Neural progenitor cell (in vitro differentiated cells): Measurements from ENCODE around the gene FRMD8. TPM values are rescaled to one million over a fixed set of nuclear protein-coding genes. Genes with fewer than 3 reads are reported as not detected.

ENCODE experiments used
- DNase-seq: peaks from one replicate; pipeline ENCODE4 v3.0.0-alpha.2; 2016; ENCODE audit warnings: low spot score
- H2AFZ ChIP-seq: fragments of 200-600 bp; sonication (generic); replicated peaks from 2 replicates; pipeline ENCODE4 v1.6.1; 2016; ENCODE audit warnings: antibody characterized with exemption
- H3F3A ChIP-seq: fragments of 200-600 bp; sonication (generic); 2 replicates; pipeline ENCODE4 v1.6.1; 2016; ENCODE audit warnings: antibody characterized with exemption, low read depth
- H3K27ac ChIP-seq: fragments of 200-600 bp; sonication (generic); 2 replicates; pipeline ENCODE4 v1.5.1; 2016; ENCODE audit warnings: mild to moderate bottlenecking
- H3K27me3 ChIP-seq: fragments of 200-600 bp; sonication (generic); 2 replicates; pipeline ENCODE4 v1.6.1; 2016; ENCODE audit warnings: mild to moderate bottlenecking, moderate library complexity
- H3K36me3 ChIP-seq: fragments of 200-600 bp; sonication (generic); 2 replicates; pipeline ENCODE4 v1.5.1; 2016
- H3K4me1 ChIP-seq: fragments of 200-600 bp; sonication (generic); 2 replicates; pipeline ENCODE4 v1.6.1; 2016; ENCODE audit warnings: mixed run types
- H3K4me2 ChIP-seq: fragments of 200-600 bp; sonication (generic); 2 replicates; pipeline ENCODE4 v1.6.1; 2016
- H3K4me3 ChIP-seq: fragments of 200-600 bp; sonication (generic); 2 replicates; pipeline ENCODE4 v1.5.1; 2016
- H3K79me2 ChIP-seq: fragments of 200-600 bp; sonication (generic); 2 replicates; pipeline ENCODE4 v1.6.1; 2016; ENCODE audit warnings: low read depth
- H3K9ac ChIP-seq: fragments of 200-600 bp; sonication (generic); 2 replicates; pipeline ENCODE4 v1.6.1; 2016
- H3K9me3 ChIP-seq: fragments of 200-600 bp; sonication (generic); 2 replicates; pipeline ENCODE4 v1.5.1; 2016; ENCODE audit warnings: low read depth
- H4K20me1 ChIP-seq: fragments of 200-600 bp; sonication (generic); 2 replicates; pipeline ENCODE4 v1.6.1; 2016; ENCODE audit warnings: low read depth
- H3K27ac Mint-ChIP-seq: 3 replicates; pipeline ENCODE4 v1.8.0; 2021; ENCODE audit warnings: mixed read lengths
- H3K27me3 Mint-ChIP-seq: 2 replicates; pipeline ENCODE4 v1.8.0; 2022; ENCODE audit warnings: low read depth, mild to moderate bottlenecking, inconsistent platforms, moderate library complexity, mixed read lengths; ENCODE audit not compliant: insufficient read depth
- H3K36me3 Mint-ChIP-seq: 3 replicates; pipeline ENCODE4 v1.8.0; 2021; ENCODE audit warnings: mixed read lengths
- H3K4me1 Mint-ChIP-seq: 3 replicates; pipeline ENCODE4 v1.8.0; 2021; ENCODE audit warnings: mixed read lengths
- H3K4me3 Mint-ChIP-seq: 3 replicates; pipeline ENCODE4 v1.8.0; 2021; ENCODE audit warnings: mild to moderate bottlenecking, moderate library complexity, mixed read lengths
- H3K9me3 Mint-ChIP-seq: 3 replicates; pipeline ENCODE4 v1.8.0; 2020; ENCODE audit warnings: mixed read lengths
- EZH2 ChIP-seq: fragments of 200-600 bp; sonication (generic); IDR thresholded peaks from 2 replicates; pipeline ENCODE4 v1.6.1; 2017; ENCODE audit warnings: antibody characterized with exemption, mild to moderate bottlenecking, moderate library complexity
- EZH2phosphoT487 ChIP-seq: fragments of 200-600 bp; sonication (generic); IDR thresholded peaks from 2 replicates; pipeline ENCODE4 v1.6.1; 2017; ENCODE audit warnings: antibody characterized with exemption
- total RNA-seq: library from RNA; depleted of rRNA; stranded (reverse); fragments of >200 nt; gene quantifications from 2 replicates; pipeline ENCODE4 v1.2.3, GENCODE V29; 2015; ENCODE audit warnings: low replicate concordance
- TF ChIP-seq, protein P1 (sequence below): fragments of 200-600 bp; sonication (generic); IDR thresholded peaks from 2 replicates; pipeline ENCODE4 v1.5.1; 2017; ENCODE audit warnings: antibody characterized with exemption, mild to moderate bottlenecking

FRMD8 gene
- total RNA-seq, 1 donor from 2014 or later = 5.8 TPM

DNA sequence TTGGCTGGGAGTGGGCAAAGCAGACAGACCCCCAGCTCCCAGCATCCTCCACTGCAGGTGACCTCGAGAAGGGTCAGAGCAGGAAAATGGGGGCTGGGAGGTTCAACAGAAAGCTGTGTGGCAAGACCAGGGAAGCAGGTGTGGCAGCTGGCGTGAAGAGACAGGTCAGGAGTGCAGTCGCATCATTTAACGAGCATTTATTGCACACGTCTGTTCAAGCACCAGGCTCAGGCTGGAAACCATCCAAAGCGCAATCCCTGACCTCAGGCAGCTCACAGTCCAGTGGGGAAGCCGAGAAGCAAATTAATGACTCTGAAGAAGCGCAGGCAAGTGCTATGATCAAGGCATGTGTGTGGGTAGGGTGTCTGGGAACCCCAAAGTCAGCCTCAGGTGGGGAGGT is 11.4 kb upstream of the FRMD8 start:
- H3K27me3 ChIP-seq = no peaks in the 10 kb centered on the region
- Mint-ChIP-seq H3K27me3 (peaks cover 11% of the 10 kb centered on the region), H3K27ac (no peak overlapping the region), H3K4me1 (peaks cover 4% of the 10 kb centered on the region), H3K9me3 (no peaks in the 10 kb centered on the region), H3K4me3 (no peak overlapping the region), H3K36me3 (no peaks in the 10 kb centered on the region)
- no peaks in the 10 kb centered on the region for H3K36me3 ChIP-seq
- H3K4me1 ChIP-seq = no peaks in the 10 kb centered on the region
- H3K9me3 ChIP-seq = no peaks in the 10 kb centered on the region
- no peaks in the 10 kb centered on the region for H4K20me1 ChIP-seq
- no peaks in the 10 kb centered on the region for H3F3A ChIP-seq
- no peak for DNase-seq
- H2AFZ ChIP-seq = no peak overlapping the region
- no peaks in the 10 kb centered on the region for H3K79me2 ChIP-seq
- H3K4me2 ChIP-seq = no peak overlapping the region
- TF ChIP-seq, protein P1, sequence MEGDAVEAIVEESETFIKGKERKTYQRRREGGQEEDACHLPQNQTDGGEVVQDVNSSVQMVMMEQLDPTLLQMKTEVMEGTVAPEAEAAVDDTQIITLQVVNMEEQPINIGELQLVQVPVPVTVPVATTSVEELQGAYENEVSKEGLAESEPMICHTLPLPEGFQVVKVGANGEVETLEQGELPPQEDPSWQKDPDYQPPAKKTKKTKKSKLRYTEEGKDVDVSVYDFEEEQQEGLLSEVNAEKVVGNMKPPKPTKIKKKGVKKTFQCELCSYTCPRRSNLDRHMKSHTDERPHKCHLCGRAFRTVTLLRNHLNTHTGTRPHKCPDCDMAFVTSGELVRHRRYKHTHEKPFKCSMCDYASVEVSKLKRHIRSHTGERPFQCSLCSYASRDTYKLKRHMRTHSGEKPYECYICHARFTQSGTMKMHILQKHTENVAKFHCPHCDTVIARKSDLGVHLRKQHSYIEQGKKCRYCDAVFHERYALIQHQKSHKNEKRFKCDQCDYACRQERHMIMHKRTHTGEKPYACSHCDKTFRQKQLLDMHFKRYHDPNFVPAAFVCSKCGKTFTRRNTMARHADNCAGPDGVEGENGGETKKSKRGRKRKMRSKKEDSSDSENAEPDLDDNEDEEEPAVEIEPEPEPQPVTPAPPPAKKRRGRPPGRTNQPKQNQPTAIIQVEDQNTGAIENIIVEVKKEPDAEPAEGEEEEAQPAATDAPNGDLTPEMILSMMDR = no peak
- no peak for TF ChIP-seq EZH2
- TF ChIP-seq EZH2phosphoT487 = no peak
- no peak overlapping the region for H3K4me3 ChIP-seq
- no peak overlapping the region for H3K27ac ChIP-seq
- H3K9ac ChIP-seq = no peak overlapping the region

DNA sequence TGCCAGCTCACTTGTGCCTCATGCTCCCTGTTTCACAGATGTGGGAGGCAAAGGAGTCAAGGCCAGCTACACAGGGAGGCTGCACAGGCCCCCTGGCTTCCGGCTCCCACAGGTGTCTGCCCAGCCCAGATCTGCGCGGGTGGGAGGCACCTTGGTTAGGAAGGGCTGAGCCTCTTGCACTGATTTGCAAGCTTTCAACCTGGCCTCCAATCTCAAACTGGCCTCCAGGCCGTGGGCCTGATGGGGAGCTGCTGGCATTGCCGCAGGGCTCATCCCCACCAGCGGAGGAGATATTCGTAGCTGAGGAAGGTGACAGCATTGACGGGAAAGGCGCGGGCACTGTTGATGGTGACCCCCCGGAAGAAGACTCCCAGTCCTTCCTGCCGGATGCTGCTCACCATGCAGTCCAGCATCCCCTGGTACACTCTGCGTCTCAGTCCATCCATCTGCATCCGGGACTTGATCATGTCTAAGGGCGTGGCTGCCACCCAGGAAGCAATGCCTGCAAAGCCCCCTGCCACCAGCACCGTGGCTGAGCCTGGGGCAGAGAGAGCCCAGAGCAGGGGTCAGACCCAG is 10.2 kb upstream of the FRMD8 start:
- no peaks in the 10 kb centered on the region for H3K9me3 ChIP-seq
- TF ChIP-seq, protein P1 = no peak
- TF ChIP-seq EZH2 (no peak), EZH2phosphoT487 (no peak)
- H3K4me1 ChIP-seq = no peaks in the 10 kb centered on the region
- no peaks in the 10 kb centered on the region for H3K9me3 Mint-ChIP-seq
- H3K4me3 ChIP-seq = no peak overlapping the region
- H3K36me3 ChIP-seq = no peaks in the 10 kb centered on the region
- no peak overlapping the region for H2AFZ ChIP-seq
- H3F3A ChIP-seq = no peaks in the 10 kb centered on the region
- H3K27me3 Mint-ChIP-seq = peaks cover 7% of the 10 kb centered on the region
- no peaks in the 10 kb centered on the region for H4K20me1 ChIP-seq
- H3K4me1 Mint-ChIP-seq = no peaks in the 10 kb centered on the region
- no peaks in the 10 kb centered on the region for H3K27me3 ChIP-seq
- no peak overlapping the region for H3K27ac ChIP-seq
- H3K4me3 Mint-ChIP-seq = no peak overlapping the region
- H3K79me2 ChIP-seq = no peaks in the 10 kb centered on the region
- no peak overlapping the region for H3K9ac ChIP-seq
- DNase-seq = no peak
- H3K36me3 Mint-ChIP-seq = no peaks in the 10 kb centered on the region
- H3K4me2 ChIP-seq = no peak overlapping the region
- no peak overlapping the region for H3K27ac Mint-ChIP-seq

DNA sequence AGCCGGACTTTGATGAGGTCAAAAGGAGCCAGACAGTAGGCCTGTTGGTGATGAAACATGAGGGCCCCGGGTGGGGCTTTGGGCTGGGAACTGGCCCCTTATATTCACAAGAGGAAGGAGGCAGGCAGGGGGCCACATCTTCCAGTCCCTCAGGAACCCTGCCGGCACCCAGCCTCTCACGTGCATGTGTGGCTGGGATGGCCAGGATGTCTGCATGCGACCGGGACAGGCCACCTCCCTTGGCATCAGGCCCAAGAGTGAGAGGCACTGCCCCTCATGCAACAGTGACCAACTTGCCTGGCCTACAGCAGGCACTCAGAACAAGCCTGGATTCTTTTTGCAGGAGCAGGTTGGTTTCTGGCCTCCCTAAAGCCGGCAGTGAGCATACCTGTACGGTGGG is 9.4 kb upstream of the FRMD8 start:
- no peaks in the 10 kb centered on the region for H3K36me3 Mint-ChIP-seq
- Histone ChIP-seq H3K4me3 (no peak overlapping the region), H4K20me1 (no peaks in the 10 kb centered on the region), H3K9ac (no peak overlapping the region), H3K79me2 (no peaks in the 10 kb centered on the region), H2AFZ (no peak overlapping the region), H3K27ac (no peak overlapping the region), H3K4me1 (peaks cover under 1% of the 10 kb centered on the region), H3K27me3 (no peaks in the 10 kb centered on the region), H3F3A (no peaks in the 10 kb centered on the region), H3K36me3 (no peaks in the 10 kb centered on the region), H3K9me3 (no peaks in the 10 kb centered on the region), H3K4me2 (no peak overlapping the region)
- H3K9me3 Mint-ChIP-seq = no peaks in the 10 kb centered on the region
- DNase-seq = no peak
- no peak overlapping the region for H3K4me3 Mint-ChIP-seq
- peaks cover 5% of the 10 kb centered on the region for H3K4me1 Mint-ChIP-seq
- no peak overlapping the region for H3K27ac Mint-ChIP-seq
- TF ChIP-seq, protein P1 = no peak
- TF ChIP-seq EZH2phosphoT487 (no peak), EZH2 (no peak)
- H3K27me3 Mint-ChIP-seq = peaks cover 9% of the 10 kb centered on the region
